Esophagus squamous epithelium (tissue), 5 donors: ENCODE results near the gene SIRPA. TPM values are rescaled to one million over a fixed set of nuclear protein-coding genes. Genes with fewer than 3 reads are reported as not detected.

Experiments
- DNase-seq: peaks from one replicate; lab custom pipeline; 2025; lab: John Stamatoyannopoulos, UW
- H3K27ac ChIP-seq, 4 donors: fragments of 200-600 bp; sonication (generic); one replicate each; pipeline ENCODE4 v1.5.1; 2016 to 2019; ENCODE audit warnings: mild to moderate bottlenecking in 1 of 4
- H3K27me3 ChIP-seq, 4 donors: fragments of 200-600 bp; sonication (generic); 1 replicate in 3 of 4; 2 replicates in 1 of 4; pipeline versions ENCODE4 v1.5.1 to v1.6.0; 2017 to 2021; ENCODE audit warnings: antibody characterized with exemption in 1 of 4
- H3K36me3 ChIP-seq, 3 donors: fragments of 200-600 bp; sonication (generic); one replicate each; pipeline ENCODE4 v1.5.1; 2016 to 2019
- H3K4me1 ChIP-seq, 3 donors: fragments of 200-600 bp; sonication (generic); one replicate each; pipeline ENCODE4 v1.5.1; 2017 to 2019
- H3K4me3 ChIP-seq, 4 donors: fragments of 200-600 bp; sonication (generic); 1 replicate in 3 of 4; 2 replicates in 1 of 4; pipeline ENCODE4 v1.5.1; 2016 to 2019; ENCODE audit warnings: mild to moderate bottlenecking in 2 of 4, moderate library complexity in 1 of 4
- H3K9me3 ChIP-seq, 3 donors: fragments of 200-600 bp; sonication (generic); one replicate each; pipeline ENCODE4 v1.5.1; 2016 to 2019
- POLR2A ChIP-seq, 4 donors: fragments of 450-650 bp; IDR thresholded peaks; one replicate each; pipeline ENCODE4 v1.6.1; 2017; ENCODE audit warnings: antibody characterized with exemption in 4 of 4, mild to moderate bottlenecking in 4 of 4, moderate library complexity in 3 of 4
- WGBS, 2 donors: methylation state at CpG; one replicate each; pipeline ENCODE4 v1.1.5; 2018; 5-methylcytosine and 5-hydroxymethylcytosine counted together
- intact Hi-C: fragments of 100-400 bp; cut with DNase I; formaldehyde crosslinking; loops from one replicate; pipeline ENCODE4 v1.15.0; 2022
- total RNA-seq, 4 donors: library from RNA; depleted of rRNA; stranded (reverse); fragments of >200 nt; gene quantifications; one replicate each; pipeline ENCODE4 v1.1.0, GENCODE V29; 2016
- TF ChIP-seq, protein P1 (sequence below), 6 experiments: fragments of 450-650 bp in 4 of 6; fragments of 200-600 bp in 2 of 6; sonication (generic) in 2 of 6; IDR thresholded peaks; one replicate each; pipeline ENCODE4 v1.5.1; 2016 to 2019; ENCODE audit warnings: antibody characterized with exemption in 6 of 6, mild to moderate bottlenecking in 4 of 6, moderate library complexity in 4 of 6
- donor health status: DM: yes; HTN: yes; CAD: no.

SIRPA gene
- total RNA-seq, 4 donors from 2014 or later = 9.3 to 23.4 (median 20.1) TPM

DNA sequence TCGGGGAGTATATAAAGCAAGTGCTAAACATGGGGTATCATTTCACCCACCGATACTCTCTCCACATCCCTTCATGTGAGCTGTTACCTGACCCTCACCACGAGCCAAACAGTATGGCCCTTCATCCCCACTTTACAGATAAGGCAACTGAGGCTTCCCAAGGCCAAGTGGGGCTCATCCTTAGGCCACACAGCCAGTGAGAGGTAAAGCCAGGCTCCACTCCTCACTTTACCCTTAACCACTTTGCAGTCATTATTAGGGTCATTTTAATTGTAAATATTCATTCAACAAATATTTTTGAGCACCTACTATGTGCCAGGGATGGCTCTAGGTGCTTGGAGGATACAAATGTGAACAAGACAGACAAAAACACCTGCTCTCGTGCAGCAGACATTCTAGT, 7.0 kb downstream of the SIRPA start:
- no peak for TF ChIP-seq POLR2A (IDR thresholded peaks at IDR 0.05)
- TF ChIP-seq, protein P1, sequence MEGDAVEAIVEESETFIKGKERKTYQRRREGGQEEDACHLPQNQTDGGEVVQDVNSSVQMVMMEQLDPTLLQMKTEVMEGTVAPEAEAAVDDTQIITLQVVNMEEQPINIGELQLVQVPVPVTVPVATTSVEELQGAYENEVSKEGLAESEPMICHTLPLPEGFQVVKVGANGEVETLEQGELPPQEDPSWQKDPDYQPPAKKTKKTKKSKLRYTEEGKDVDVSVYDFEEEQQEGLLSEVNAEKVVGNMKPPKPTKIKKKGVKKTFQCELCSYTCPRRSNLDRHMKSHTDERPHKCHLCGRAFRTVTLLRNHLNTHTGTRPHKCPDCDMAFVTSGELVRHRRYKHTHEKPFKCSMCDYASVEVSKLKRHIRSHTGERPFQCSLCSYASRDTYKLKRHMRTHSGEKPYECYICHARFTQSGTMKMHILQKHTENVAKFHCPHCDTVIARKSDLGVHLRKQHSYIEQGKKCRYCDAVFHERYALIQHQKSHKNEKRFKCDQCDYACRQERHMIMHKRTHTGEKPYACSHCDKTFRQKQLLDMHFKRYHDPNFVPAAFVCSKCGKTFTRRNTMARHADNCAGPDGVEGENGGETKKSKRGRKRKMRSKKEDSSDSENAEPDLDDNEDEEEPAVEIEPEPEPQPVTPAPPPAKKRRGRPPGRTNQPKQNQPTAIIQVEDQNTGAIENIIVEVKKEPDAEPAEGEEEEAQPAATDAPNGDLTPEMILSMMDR (IDR thresholded peaks at IDR 0.05) = no peak
- 90 to 94% methylated on average over 4 of the region's 4 CpGs for whole genome bisulfite sequencing, 2 donors
- H3K4me3 ChIP-seq = no peak overlapping the region

DNA sequence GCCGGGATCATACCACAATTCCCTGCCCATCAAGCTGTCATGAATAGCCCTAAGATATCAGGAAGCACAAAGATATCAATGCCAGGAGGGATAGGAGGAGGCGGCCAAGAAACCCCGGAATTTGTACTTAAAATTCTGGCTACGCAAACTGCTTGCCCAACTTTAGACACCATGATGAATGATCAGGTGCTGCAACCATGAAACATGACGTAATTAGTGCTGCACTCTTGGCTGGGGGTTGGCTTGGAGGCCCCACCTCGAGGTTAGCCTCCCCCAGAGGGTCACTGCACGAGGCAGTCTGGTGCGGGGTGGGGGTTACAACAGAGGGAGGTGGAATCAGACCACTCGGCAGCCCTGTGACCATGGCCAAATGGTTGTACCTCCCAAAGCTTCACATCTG, 8.9 kb downstream of the SIRPA start:
- intact Hi-C loops = no loop called here
- H3K27ac ChIP-seq = no peak overlapping the region
- no peaks in the 10 kb centered on the region for H3K9me3 ChIP-seq
- WGBS, 2 donors = 78 to 82% methylated on average over 9 of the region's 9 CpGs
- TF ChIP-seq, protein P1 (IDR thresholded peaks at IDR 0.05) = no peak
- no peak for TF ChIP-seq POLR2A (IDR thresholded peaks at IDR 0.05)
- peaks cover 0 to 19% (median 4%) of the 10 kb centered on the region in 3 donors for H3K4me1 ChIP-seq
- DNase-seq = no peak
- H3K4me3 ChIP-seq = no peak overlapping the region
- peaks cover 0 to 16% (median 0%) of the 10 kb centered on the region in 3 donors for H3K36me3 ChIP-seq
- H3K27me3 ChIP-seq = no peaks in the 10 kb centered on the region

More for the DNA sequence above, 7.0 kb downstream of the SIRPA start:
- DNase-seq = no peak
- H3K36me3 ChIP-seq = peaks cover 0 to 16% (median 0%) of the 10 kb centered on the region in 3 donors
- H3K27me3 ChIP-seq = no peaks in the 10 kb centered on the region
- H3K9me3 ChIP-seq = no peaks in the 10 kb centered on the region
- H3K27ac ChIP-seq = no peak overlapping the region
- intact Hi-C loops = no loop called here
- peaks cover 8 to 38% (median 22%) of the 10 kb centered on the region in 3 donors for H3K4me1 ChIP-seq

DNA sequence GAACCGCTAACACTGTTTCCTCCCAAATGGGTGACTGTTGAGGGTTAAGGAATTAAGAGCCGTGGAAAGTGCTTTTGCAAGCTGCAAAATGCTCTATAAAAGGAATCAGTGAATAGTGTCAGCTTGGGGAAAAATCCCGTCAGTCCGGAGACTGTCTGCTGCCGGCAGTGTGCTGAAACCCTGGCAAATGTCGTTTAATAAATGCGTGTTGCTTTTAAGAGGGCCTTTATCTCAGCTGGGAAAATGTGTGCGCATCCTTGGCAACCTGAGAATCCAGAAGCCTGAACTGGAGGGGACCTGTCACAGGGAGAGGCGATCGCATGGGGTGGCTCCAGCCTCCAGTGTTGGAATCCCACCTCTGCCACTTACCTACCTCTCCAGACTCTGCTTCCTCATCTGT, 9.8 kb downstream of the SIRPA start:
- H3K9me3 ChIP-seq = no peaks in the 10 kb centered on the region
- H3K4me3 ChIP-seq = no peak overlapping the region
- no peaks in the 10 kb centered on the region for H3K27me3 ChIP-seq
- peaks cover 0 to 10% (median 4%) of the 10 kb centered on the region in 3 donors for H3K4me1 ChIP-seq
- WGBS, 2 donors = 87 to 88% methylated on average over 7 to 10 of the region's 10 CpGs
- H3K36me3 ChIP-seq = peaks cover 0 to 16% (median 0%) of the 10 kb centered on the region in 3 donors
- intact Hi-C loops = no loop called here
- DNase-seq = no peak
- no peak for TF ChIP-seq POLR2A (IDR thresholded peaks at IDR 0.05)
- TF ChIP-seq, protein P1 (IDR thresholded peaks at IDR 0.05) = no peak
- no peak overlapping the region for H3K27ac ChIP-seq

DNA sequence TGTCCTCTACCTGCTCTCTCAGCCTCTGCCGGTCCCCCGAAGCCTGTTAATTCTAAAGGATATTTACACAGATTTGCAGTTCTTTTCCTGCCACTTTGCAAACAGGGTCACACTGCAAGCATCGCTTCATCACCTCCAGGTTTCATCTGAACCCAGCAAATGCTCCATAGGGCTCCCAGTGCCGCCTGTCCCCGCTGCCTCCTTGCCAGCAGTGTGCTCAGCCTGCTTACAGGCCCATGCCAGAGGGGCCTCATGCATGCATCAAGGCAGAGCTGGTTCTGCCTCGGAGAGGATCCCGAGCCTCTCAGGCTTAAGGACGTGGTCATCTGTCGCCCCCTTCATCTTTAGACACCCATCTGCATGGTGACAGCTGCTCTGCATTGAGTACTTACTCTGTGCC, 10.5 kb downstream of the SIRPA start:
- H3K9me3 ChIP-seq = no peaks in the 10 kb centered on the region
- 84 to 90% methylated on average over 4 to 8 of the region's 9 CpGs for WGBS, 2 donors
- no peak overlapping the region for H3K27ac ChIP-seq
- H3K4me1 ChIP-seq = peaks cover 0 to 3% (median under 1%) of the 10 kb centered on the region in 3 donors
- H3K27me3 ChIP-seq = no peaks in the 10 kb centered on the region
- intact Hi-C loops = no loop called here
- peaks cover 0 to 16% (median 0%) of the 10 kb centered on the region in 3 donors for H3K36me3 ChIP-seq
- DNase-seq = no peak
- H3K4me3 ChIP-seq = no peak overlapping the region
- TF ChIP-seq, protein P1 (IDR thresholded peaks at IDR 0.05) = no peak
- TF ChIP-seq POLR2A (IDR thresholded peaks at IDR 0.05) = no peak

DNA sequence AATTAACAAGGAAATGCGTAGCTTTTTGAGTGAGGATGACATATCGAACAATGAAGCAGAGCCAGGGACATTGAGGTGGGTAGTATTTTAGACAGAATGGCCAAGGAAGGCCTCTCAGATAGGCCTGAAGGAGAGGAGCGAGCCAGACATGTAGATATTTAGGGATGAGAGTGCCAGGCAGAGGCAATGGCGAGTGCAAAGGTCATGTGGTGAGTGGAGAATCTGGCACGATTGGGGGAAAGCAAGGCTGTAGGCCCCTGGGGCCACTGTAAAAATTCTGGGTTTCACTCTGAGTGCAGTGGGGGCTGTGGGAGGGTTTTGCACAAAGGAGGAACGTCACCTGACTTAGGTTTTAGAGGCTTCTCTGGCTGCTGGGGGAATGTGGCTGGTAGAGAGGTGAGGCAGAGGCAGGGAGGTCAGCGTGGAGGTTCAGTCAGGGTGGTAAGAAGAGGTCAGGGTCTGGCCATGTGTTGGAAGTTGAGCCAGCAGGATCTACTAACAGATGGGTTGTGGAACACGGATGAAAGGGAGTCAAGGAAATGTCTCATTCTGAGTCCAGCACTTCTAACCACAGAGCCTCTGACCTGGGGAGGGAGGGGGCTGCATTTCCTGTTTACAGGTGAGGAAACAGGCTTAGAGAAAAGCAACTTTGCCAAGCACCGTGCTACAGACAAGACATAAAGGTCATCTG, 11.3 kb downstream of the SIRPA start:
- Histone ChIP-seq H3K27ac (no peak overlapping the region), H3K4me3 (no peak overlapping the region), H3K4me1 (peaks cover 0 to 3% (median 2%) of the 10 kb centered on the region in 3 donors), H3K36me3 (peaks cover 0 to 16% (median 0%) of the 10 kb centered on the region in 3 donors), H3K27me3 (no peaks in the 10 kb centered on the region), H3K9me3 (no peaks in the 10 kb centered on the region)
- WGBS, 2 donors = 64 to 73% methylated on average over 9 of the region's 9 CpGs
- TF ChIP-seq, protein P1 (IDR thresholded peaks at IDR 0.05) = no peak
- no peak for TF ChIP-seq POLR2A (IDR thresholded peaks at IDR 0.05)
- intact Hi-C loops = no loop called here
- no peak for DNase-seq
